Measurements from ENCODE around the gene PLRG1.

Gene PLRG1

GRCh38 chr4:154573190-154573870, 23.1 kb upstream of the PLRG1 start:
- no peak for DNase-seq

GRCh38 chr4:154569584-154569983, 19.4 kb upstream of the PLRG1 start:
- no peak for DNase-seq

- DNase-seq: no peak
Measured at GRCh38 chr4:154569028-154569427, 18.8 kb upstream of the PLRG1 start.

GRCh38 chr4:154566639-154567204, 16.5 kb upstream of the PLRG1 start:
- no peak for DNase-seq

- no peak for DNase-seq
Measured at GRCh38 chr4:154565704-154566103, 15.5 kb upstream of the PLRG1 start.

GRCh38 chr4:154564311-154564710, 14.1 kb upstream of the PLRG1 start:
- no peak for DNase-seq

- DNase-seq: no peak
Measured at GRCh38 chr4:154562697-154563254, 12.6 kb upstream of the PLRG1 start, which contains the start of gene FGB. FGB (plus strand) TSS chr4:154563011; CDS start chr4:154563019, 8 bp downstream.

GRCh38 chr4:154560824-154561231, 10.6 kb upstream of the PLRG1 start:
- no peak for DNase-seq

GRCh38 chr4:154560419-154560801, 10.2 kb upstream of the PLRG1 start:
- no peak for DNase-seq

GRCh38 chr4:154559494-154560418, 9.6 kb upstream of the PLRG1 start:
- DNase-seq: no peak

GRCh38 chr4:154559141-154559493, 8.9 kb upstream of the PLRG1 start:
- DNase-seq: no peak

- peak; percentile 70 for DNase-seq
Measured at GRCh38 chr4:154551872-154552686, 1.9 kb upstream of the PLRG1 start.

- no peak for DNase-seq
Measured at GRCh38 chr4:154545689-154546088, 4.5 kb downstream of the PLRG1 start.

GRCh38 chr4:154542271-154542879, 7.8 kb downstream of the PLRG1 start:
- DNase-seq: no peak

GRCh38 chr4:154534296-154534695, 15.9 kb downstream of the PLRG1 start:
- no peak for DNase-seq

GRCh38 chr4:154529728-154530519, 20.3 kb downstream of the PLRG1 start:
- no peak for DNase-seq

GRCh38 chr4:154528869-154529268, 21.3 kb downstream of the PLRG1 start:
- no peak for DNase-seq

GRCh38 chr4:154527308-154527707, 22.9 kb downstream of the PLRG1 start:
- no peak for DNase-seq

- DNase-seq: no peak
Measured at GRCh38 chr4:154526151-154526550, 24.0 kb downstream of the PLRG1 start.

GRCh38 chr4:154521607-154522006, 28.6 kb downstream of the PLRG1 start:
- DNase-seq: no peak

- DNase-seq: no peak
Measured at GRCh38 chr4:154519214-154519613, 31.0 kb downstream of the PLRG1 start.
